Activated CD4-positive, alpha-beta T cell treated with anti-CD3 and anti-CD28 coated beads for 48 hours (primary cell): ENCODE data around the gene AMOTL1.
"Not testable (repeated sequence)": the region's sequence is repeated elsewhere in the genome, so short reads cannot be mapped to it uniquely, and the experiment has no call there.

Source experiments
- DNase-seq: peaks from one replicate; pipeline ENCODE4 v3.0.0-alpha.2; 2020

AMOTL1 gene

GRCh38 chr11:94795476-94796189 lies 27.5 kb downstream of the AMOTL1 start:
- DNase-seq: no peak

GRCh38 chr11:94796190-94796580 lies 28.0 kb downstream of the AMOTL1 start:
- DNase-seq: no peak

- no peak for DNase-seq
Observed at GRCh38 chr11:94796863-94797262, 28.7 kb downstream of the AMOTL1 start.

GRCh38 chr11:94799726-94800125 lies 31.6 kb downstream of the AMOTL1 start:
- no peak for DNase-seq

GRCh38 chr11:94800414-94800813 lies 32.3 kb downstream of the AMOTL1 start:
- DNase-seq: no peak

GRCh38 chr11:94801866-94802460 lies 33.8 kb downstream of the AMOTL1 start:
- DNase-seq: no peak

GRCh38 chr11:94802501-94802900 lies 34.3 kb downstream of the AMOTL1 start:
- DNase-seq: no peak

GRCh38 chr11:94803491-94803890 lies 35.3 kb downstream of the AMOTL1 start:
- DNase-seq: no peak

- DNase-seq: no peak
Observed at GRCh38 chr11:94804874-94805273, 36.7 kb downstream of the AMOTL1 start.

- no peak for DNase-seq
Observed at GRCh38 chr11:94806014-94806413, 37.9 kb downstream of the AMOTL1 start.

GRCh38 chr11:94806419-94806818 lies 38.3 kb downstream of the AMOTL1 start:
- DNase-seq: no peak

- DNase-seq: no peak
Observed at GRCh38 chr11:94809251-94809650, 41.1 kb downstream of the AMOTL1 start.

- not testable (repeated sequence) for DNase-seq
Observed at GRCh38 chr11:94812724-94813720, 44.9 kb downstream of the AMOTL1 start.

- DNase-seq: no peak
Observed at GRCh38 chr11:94814272-94814976, 46.3 kb downstream of the AMOTL1 start.

- DNase-seq: no peak
Observed at GRCh38 chr11:94815705-94816344, 47.7 kb downstream of the AMOTL1 start.

- no peak for DNase-seq
Observed at GRCh38 chr11:94820480-94820879, 52.3 kb downstream of the AMOTL1 start.

- DNase-seq: no peak
Observed at GRCh38 chr11:94821439-94821838, 53.3 kb downstream of the AMOTL1 start.

GRCh38 chr11:94822080-94822479 lies 53.9 kb downstream of the AMOTL1 start:
- no peak for DNase-seq

- DNase-seq: no peak
Observed at GRCh38 chr11:94823102-94823732, 55.1 kb downstream of the AMOTL1 start.

- no peak for DNase-seq
Observed at GRCh38 chr11:94825031-94825430, 56.9 kb downstream of the AMOTL1 start.

GRCh38 chr11:94825481-94825880 lies 57.3 kb downstream of the AMOTL1 start:
- no peak for DNase-seq

GRCh38 chr11:94826415-94826814 lies 58.3 kb downstream of the AMOTL1 start:
- no peak for DNase-seq
